GM15510 (cell line): ENCODE measurements around the gene VPS37C.

ENCODE experiments used
- POLR2A ChIP-seq: IDR thresholded peaks from 3 replicates; pipeline ENCODE4 v1.6.1; 2011; ENCODE audit warnings: borderline replicate concordance; ENCODE audit not compliant: insufficient read length; ENCODE audit errors: extremely low read depth

The VPS37C gene

GRCh38 chr11:61160487-61161189 lies 588 bp downstream of the VPS37C start:
- peak; percentile 70 for TF ChIP-seq POLR2A

GRCh38 chr11:61158691-61159381 lies 2.4 kb downstream of the VPS37C start:
- no peak for TF ChIP-seq POLR2A

- no peak for TF ChIP-seq POLR2A
Measured at GRCh38 chr11:61157743-61158142, 3.5 kb downstream of the VPS37C start.

GRCh38 chr11:61155741-61156140 lies 5.5 kb downstream of the VPS37C start:
- no peak for TF ChIP-seq POLR2A

- no peak for TF ChIP-seq POLR2A
Measured at GRCh38 chr11:61155312-61155711, 5.9 kb downstream of the VPS37C start.

- no peak for TF ChIP-seq POLR2A
Measured at GRCh38 chr11:61154528-61154927, 6.7 kb downstream of the VPS37C start.

- TF ChIP-seq POLR2A: no peak
Measured at GRCh38 chr11:61153593-61154095, 7.6 kb downstream of the VPS37C start.

- no peak for TF ChIP-seq POLR2A
Measured at GRCh38 chr11:61152816-61153592, 8.2 kb downstream of the VPS37C start.

- TF ChIP-seq POLR2A: no peak
Measured at GRCh38 chr11:61151545-61152252, 9.5 kb downstream of the VPS37C start.

- no peak for TF ChIP-seq POLR2A
Measured at GRCh38 chr11:61150706-61151544, 10.3 kb downstream of the VPS37C start.

- TF ChIP-seq POLR2A: no peak
Measured at GRCh38 chr11:61149624-61150615, 11.3 kb downstream of the VPS37C start.

- TF ChIP-seq POLR2A: no peak
Measured at GRCh38 chr11:61147791-61148620, 13.2 kb downstream of the VPS37C start.
